GM23338 (cell line): ENCODE results near the gene KIAA1549. TPM values are rescaled to one million over a fixed set of nuclear protein-coding genes. Genes with fewer than 3 reads are reported as not detected.

Experiments used
- ATAC-seq: fragments of 200-7000 bp; cut with Tn5 transposase; 3 replicates; pipeline ENCODE4 v1.9.1; 2020
- DNase-seq: peaks from one replicate; pipeline ENCODE4 v3.0.0-alpha.2; 2015; ENCODE audit warnings: low spot score
- H2AFZ ChIP-seq: fragments of 200-600 bp; sonication (generic); 2 replicates; pipeline ENCODE4 v1.8.0; 2016; ENCODE audit warnings: antibody characterized with exemption, mild to moderate bottlenecking, moderate library complexity
- H3F3A ChIP-seq: fragments of 200-600 bp; sonication (generic); replicated peaks from 2 replicates; pipeline ENCODE4 v1.8.0; 2017; ENCODE audit warnings: antibody characterized with exemption, mixed run types, low read depth
- H3K27ac ChIP-seq: fragments of 200-600 bp; sonication (generic); 2 replicates; pipeline ENCODE4 v1.6.1; 2016; ENCODE audit warnings: low read depth
- H3K27me3 ChIP-seq: fragments of 200-600 bp; sonication (generic); 2 replicates; pipeline ENCODE4 v1.8.0; 2016; ENCODE audit warnings: mild to moderate bottlenecking, mixed run types, moderate library complexity; ENCODE audit not compliant: insufficient read depth
- H3K36me3 ChIP-seq: fragments of 200-600 bp; sonication (generic); 2 replicates; pipeline ENCODE4 v1.8.0; 2016; ENCODE audit warnings: mild to moderate bottlenecking; ENCODE audit not compliant: insufficient read depth
- H3K4me1 ChIP-seq: fragments of 200-600 bp; sonication (generic); 2 replicates; pipeline ENCODE4 v1.8.0; 2016; ENCODE audit warnings: mild to moderate bottlenecking, moderate library complexity; ENCODE audit not compliant: insufficient read depth
- H3K4me2 ChIP-seq: fragments of 200-600 bp; sonication (generic); 2 replicates; pipeline ENCODE4 v1.7.1; 2017; ENCODE audit warnings: mixed run types
- H3K4me3 ChIP-seq: fragments of 200-600 bp; sonication (generic); 2 replicates; pipeline ENCODE4 v1.6.1; 2016; ENCODE audit warnings: mixed run types
- H3K79me2 ChIP-seq: fragments of 200-600 bp; sonication (generic); replicated peaks from 2 replicates; pipeline ENCODE4 v1.8.0; 2017; ENCODE audit warnings: mild to moderate bottlenecking; ENCODE audit not compliant: insufficient read depth
- H3K9me2 ChIP-seq: fragments of 200-600 bp; sonication (generic); 2 replicates; pipeline ENCODE4 v1.8.0; 2017; ENCODE audit not compliant: insufficient read depth
- H4K20me1 ChIP-seq: fragments of 200-600 bp; sonication (generic); replicated peaks from 2 replicates; pipeline ENCODE4 v1.8.0; 2017; ENCODE audit warnings: mild to moderate bottlenecking; ENCODE audit not compliant: insufficient read depth
- H3K27ac Mint-ChIP-seq: 2 replicates; pipeline ENCODE4 v1.8.0; 2020; ENCODE audit warnings: inconsistent platforms, mild to moderate bottlenecking, moderate library complexity, mixed read lengths
- H3K27me3 Mint-ChIP-seq: 3 replicates; pipeline ENCODE4 v1.8.0; 2022; ENCODE audit warnings: low read depth, mild to moderate bottlenecking, moderate library complexity, mixed read lengths, inconsistent platforms; ENCODE audit not compliant: insufficient read depth, poor library complexity
- H3K36me3 Mint-ChIP-seq: 3 replicates; pipeline ENCODE4 v1.8.0; 2021; ENCODE audit warnings: low read depth, mild to moderate bottlenecking, inconsistent platforms, moderate library complexity, mixed read lengths
- H3K4me1 Mint-ChIP-seq: 3 replicates; pipeline ENCODE4 v1.8.0; 2020; ENCODE audit warnings: mild to moderate bottlenecking, inconsistent platforms, mixed read lengths
- H3K4me3 Mint-ChIP-seq: 3 replicates; pipeline ENCODE4 v1.8.0; 2021; ENCODE audit warnings: moderate library complexity, mild to moderate bottlenecking, inconsistent platforms, mixed read lengths
- H3K9me3 Mint-ChIP-seq: 3 replicates; pipeline ENCODE4 v1.8.0; 2020; ENCODE audit warnings: moderate library complexity, mild to moderate bottlenecking, inconsistent platforms, mixed read lengths
- EZH2 ChIP-seq: fragments of 200-600 bp; sonication (generic); IDR thresholded peaks from one replicate; pipeline ENCODE4 v1.8.0; 2017; ENCODE audit warnings: antibody characterized with exemption, mild to moderate bottlenecking, low read depth; ENCODE audit not compliant: unreplicated experiment
- EZH2phosphoT487 ChIP-seq: fragments of 200-600 bp; sonication (generic); IDR thresholded peaks from one replicate; pipeline ENCODE4 v1.8.1; 2018; ENCODE audit warnings: antibody characterized with exemption; ENCODE audit not compliant: unreplicated experiment
- JUNB ChIP-seq: IDR thresholded peaks from one replicate; pipeline ENCODE4 v1.6.1; 2016; ENCODE audit warnings: antibody characterized with exemption; ENCODE audit not compliant: unreplicated experiment
- POLR2AphosphoS5 ChIP-seq: IDR thresholded peaks from 2 replicates; pipeline ENCODE4 v1.6.1; 2016; ENCODE audit warnings: antibody characterized with exemption, low read depth
- STAT1 ChIP-seq: IDR thresholded peaks from one replicate; pipeline ENCODE4 v1.6.1; 2016; ENCODE audit warnings: antibody characterized with exemption; ENCODE audit not compliant: unreplicated experiment
- ZNF114 ChIP-seq: fragments of 250-450 bp; sonication (Bioruptor Pico); IDR thresholded peaks from 2 replicates; pipeline ENCODE4 v1.5.0; 2020; ENCODE audit warnings: mild to moderate bottlenecking, moderate library complexity
- polyA plus RNA-seq: library from polyadenylated mRNA; unstranded; fragments of >200 nt; fragmentation: Nextera tagmentation; extraction: Ambion mirVana; gene quantifications from 2 replicates; pipeline ENCODE4 v1.2.1, GENCODE V29; 2016
- total RNA-seq: library from RNA; depleted of rRNA; stranded (reverse); fragments of >200 nt; shearing (Covaris generic); gene quantifications from 2 replicates; pipeline ENCODE4 v1.2.3, GENCODE V29; 2014
- TF ChIP-seq, protein P1 (sequence below), 2 experiments: fragments of 200-600 bp in 1 of 2; sonication (generic) in 1 of 2; conservative IDR thresholded peaks; 2 replicates each; pipeline versions ENCODE4 v1.5.1 to v1.6.1; 2016 to 2017; ENCODE audit warnings: antibody characterized with exemption in 2 of 2, low read depth in 2 of 2, mild to moderate bottlenecking in 2 of 2, moderate library complexity in 1 of 2
- TF ChIP-seq, protein P2 (sequence below): IDR thresholded peaks from 2 replicates; pipeline ENCODE4 v1.6.1; 2016; ENCODE audit warnings: antibody characterized with exemption
- TF ChIP-seq, protein P3 (sequence below): IDR thresholded peaks from one replicate; pipeline ENCODE4 v1.6.1; 2018; ENCODE audit warnings: antibody characterized with exemption; ENCODE audit not compliant: unreplicated experiment

The KIAA1549 gene
- total and polyA plus RNA-seq, 2 experiments from 2014 or later, result 3.6 to 13.5 TPM

DNA sequence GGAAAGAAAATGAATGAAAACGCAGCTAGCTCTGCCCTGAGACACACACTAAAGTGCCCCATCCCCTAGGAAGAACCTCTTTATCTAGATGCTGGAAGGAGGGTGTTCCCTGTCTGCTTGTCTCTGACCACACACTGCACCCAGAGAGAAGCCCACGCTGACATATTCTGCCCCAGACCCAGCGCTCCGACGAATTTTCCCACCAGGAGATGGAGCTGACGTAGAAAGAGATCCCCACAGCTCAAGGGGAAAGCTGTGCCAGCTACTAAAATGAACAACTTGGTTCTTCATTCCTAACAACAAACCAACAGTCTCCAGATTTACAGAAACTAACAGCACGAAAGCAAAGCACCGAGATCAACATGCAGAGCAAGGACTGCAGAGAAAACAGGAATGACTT lies 73.3 kb downstream of the KIAA1549 start:
- H3K27me3 Mint-ChIP-seq, result peaks cover 2% of the 10 kb centered on the region
- Histone ChIP-seq H3K79me2 (0 out of 2 replicates have a peak, but pooled peaks cover 2% of the 10 kb centered on the region), H3K27ac (peak overlapping the region; percentile 47; the same call in 1 of the 2 replicates), H3F3A (no peaks in the 10 kb centered on the region), H3K4me1 (no peaks in the 10 kb centered on the region), H3K4me3 (no peak overlapping the region), H3K9me2 (no peaks in the 10 kb centered on the region), H2AFZ (no peak overlapping the region), H3K27me3 (no peaks in the 10 kb centered on the region), H3K36me3 (peaks cover 7% of the 10 kb centered on the region; the same call in 1 of the 2 replicates), H3K4me2 (no peak overlapping the region), H4K20me1 (peaks cover 8% of the 10 kb centered on the region)
- ATAC-seq, result peak; percentile 83
- no peak for TF ChIP-seq JUNB
- TF ChIP-seq, protein P1, sequence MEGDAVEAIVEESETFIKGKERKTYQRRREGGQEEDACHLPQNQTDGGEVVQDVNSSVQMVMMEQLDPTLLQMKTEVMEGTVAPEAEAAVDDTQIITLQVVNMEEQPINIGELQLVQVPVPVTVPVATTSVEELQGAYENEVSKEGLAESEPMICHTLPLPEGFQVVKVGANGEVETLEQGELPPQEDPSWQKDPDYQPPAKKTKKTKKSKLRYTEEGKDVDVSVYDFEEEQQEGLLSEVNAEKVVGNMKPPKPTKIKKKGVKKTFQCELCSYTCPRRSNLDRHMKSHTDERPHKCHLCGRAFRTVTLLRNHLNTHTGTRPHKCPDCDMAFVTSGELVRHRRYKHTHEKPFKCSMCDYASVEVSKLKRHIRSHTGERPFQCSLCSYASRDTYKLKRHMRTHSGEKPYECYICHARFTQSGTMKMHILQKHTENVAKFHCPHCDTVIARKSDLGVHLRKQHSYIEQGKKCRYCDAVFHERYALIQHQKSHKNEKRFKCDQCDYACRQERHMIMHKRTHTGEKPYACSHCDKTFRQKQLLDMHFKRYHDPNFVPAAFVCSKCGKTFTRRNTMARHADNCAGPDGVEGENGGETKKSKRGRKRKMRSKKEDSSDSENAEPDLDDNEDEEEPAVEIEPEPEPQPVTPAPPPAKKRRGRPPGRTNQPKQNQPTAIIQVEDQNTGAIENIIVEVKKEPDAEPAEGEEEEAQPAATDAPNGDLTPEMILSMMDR (conservative IDR thresholded peaks at IDR 0.05; ENCODE audit: low read depth in 2 of 2), result peak; percentile 19 to 43
- TF ChIP-seq, protein P2, sequence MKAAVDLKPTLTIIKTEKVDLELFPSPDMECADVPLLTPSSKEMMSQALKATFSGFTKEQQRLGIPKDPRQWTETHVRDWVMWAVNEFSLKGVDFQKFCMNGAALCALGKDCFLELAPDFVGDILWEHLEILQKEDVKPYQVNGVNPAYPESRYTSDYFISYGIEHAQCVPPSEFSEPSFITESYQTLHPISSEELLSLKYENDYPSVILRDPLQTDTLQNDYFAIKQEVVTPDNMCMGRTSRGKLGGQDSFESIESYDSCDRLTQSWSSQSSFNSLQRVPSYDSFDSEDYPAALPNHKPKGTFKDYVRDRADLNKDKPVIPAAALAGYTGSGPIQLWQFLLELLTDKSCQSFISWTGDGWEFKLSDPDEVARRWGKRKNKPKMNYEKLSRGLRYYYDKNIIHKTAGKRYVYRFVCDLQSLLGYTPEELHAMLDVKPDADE, result no peak
- TF ChIP-seq, protein P3, sequence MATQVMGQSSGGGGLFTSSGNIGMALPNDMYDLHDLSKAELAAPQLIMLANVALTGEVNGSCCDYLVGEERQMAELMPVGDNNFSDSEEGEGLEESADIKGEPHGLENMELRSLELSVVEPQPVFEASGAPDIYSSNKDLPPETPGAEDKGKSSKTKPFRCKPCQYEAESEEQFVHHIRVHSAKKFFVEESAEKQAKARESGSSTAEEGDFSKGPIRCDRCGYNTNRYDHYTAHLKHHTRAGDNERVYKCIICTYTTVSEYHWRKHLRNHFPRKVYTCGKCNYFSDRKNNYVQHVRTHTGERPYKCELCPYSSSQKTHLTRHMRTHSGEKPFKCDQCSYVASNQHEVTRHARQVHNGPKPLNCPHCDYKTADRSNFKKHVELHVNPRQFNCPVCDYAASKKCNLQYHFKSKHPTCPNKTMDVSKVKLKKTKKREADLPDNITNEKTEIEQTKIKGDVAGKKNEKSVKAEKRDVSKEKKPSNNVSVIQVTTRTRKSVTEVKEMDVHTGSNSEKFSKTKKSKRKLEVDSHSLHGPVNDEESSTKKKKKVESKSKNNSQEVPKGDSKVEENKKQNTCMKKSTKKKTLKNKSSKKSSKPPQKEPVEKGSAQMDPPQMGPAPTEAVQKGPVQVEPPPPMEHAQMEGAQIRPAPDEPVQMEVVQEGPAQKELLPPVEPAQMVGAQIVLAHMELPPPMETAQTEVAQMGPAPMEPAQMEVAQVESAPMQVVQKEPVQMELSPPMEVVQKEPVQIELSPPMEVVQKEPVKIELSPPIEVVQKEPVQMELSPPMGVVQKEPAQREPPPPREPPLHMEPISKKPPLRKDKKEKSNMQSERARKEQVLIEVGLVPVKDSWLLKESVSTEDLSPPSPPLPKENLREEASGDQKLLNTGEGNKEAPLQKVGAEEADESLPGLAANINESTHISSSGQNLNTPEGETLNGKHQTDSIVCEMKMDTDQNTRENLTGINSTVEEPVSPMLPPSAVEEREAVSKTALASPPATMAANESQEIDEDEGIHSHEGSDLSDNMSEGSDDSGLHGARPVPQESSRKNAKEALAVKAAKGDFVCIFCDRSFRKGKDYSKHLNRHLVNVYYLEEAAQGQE, result no peak
- peaks cover 41% of the 10 kb centered on the region for H3K36me3 Mint-ChIP-seq
- peaks cover 7% of the 10 kb centered on the region for H3K4me1 Mint-ChIP-seq
- H3K27ac Mint-ChIP-seq, result peak overlapping the region; percentile 33
- H3K9me3 Mint-ChIP-seq, result peaks cover 2% of the 10 kb centered on the region; the same call in 1 of the 3 replicates
- H3K4me3 Mint-ChIP-seq, result no peak overlapping the region
- DNase-seq, result peak; percentile 23

DNA sequence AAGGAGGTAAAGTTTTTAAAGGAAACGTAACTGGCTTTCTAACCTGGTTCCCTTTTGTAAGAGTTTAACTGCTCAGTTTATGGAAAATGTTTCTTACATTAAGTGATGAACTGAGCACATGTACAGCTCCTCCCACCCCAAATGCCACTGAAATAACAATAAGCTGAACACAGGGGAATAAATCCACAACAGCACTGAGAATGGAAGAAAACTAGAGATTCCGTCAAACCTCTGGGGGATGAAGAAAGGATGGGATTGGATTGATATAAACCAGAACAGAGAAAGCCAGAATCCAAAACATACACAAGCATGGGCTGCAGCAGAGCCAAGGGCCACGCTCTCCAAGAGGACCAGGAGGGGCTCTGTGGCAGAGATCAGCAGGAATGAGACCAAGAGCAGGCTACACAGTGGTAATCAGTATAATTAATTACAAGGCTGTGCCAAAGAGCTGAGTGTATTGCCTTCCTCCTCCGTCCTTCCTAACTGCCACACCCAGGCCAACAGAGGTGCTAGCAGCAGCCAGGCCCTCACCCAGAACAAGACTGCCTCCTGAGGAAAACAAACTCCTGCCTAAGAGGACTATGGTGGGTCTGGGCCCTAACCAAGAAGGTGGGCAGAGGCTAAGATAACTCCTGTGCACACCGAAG lies 73.9 kb downstream of the KIAA1549 start:
- no peak overlapping the region for H2AFZ ChIP-seq
- Mint-ChIP-seq H3K36me3 (peaks cover 42% of the 10 kb centered on the region), H3K4me1 (peaks cover 9% of the 10 kb centered on the region), H3K27ac (no peak overlapping the region), H3K9me3 (no peaks in the 10 kb centered on the region), H3K4me3 (no peak overlapping the region), H3K27me3 (peaks cover 2% of the 10 kb centered on the region)
- H3K79me2 ChIP-seq, result no peaks in the 10 kb centered on the region
- DNase-seq, result no peak
- H3K4me3 ChIP-seq, result no peak overlapping the region
- H3K4me2 ChIP-seq, result no peak overlapping the region
- H3K27ac ChIP-seq, result no peak overlapping the region
- peaks cover 7% of the 10 kb centered on the region; the same call in 1 of the 2 replicates for H3K36me3 ChIP-seq
- ATAC-seq, result no peak; the same call in 1 of the 3 replicates
- H4K20me1 ChIP-seq, result peaks cover 8% of the 10 kb centered on the region
- no peaks in the 10 kb centered on the region for H3K9me2 ChIP-seq
- no peaks in the 10 kb centered on the region for H3F3A ChIP-seq
- H3K27me3 ChIP-seq, result no peaks in the 10 kb centered on the region
- H3K4me1 ChIP-seq, result no peaks in the 10 kb centered on the region
- TF ChIP-seq, protein P3, result no peak
- TF ChIP-seq EZH2phosphoT487 (no peak), EZH2 (no peak), STAT1 (no peak), ZNF114 (CRISPR knock-in tag) (no peak), POLR2AphosphoS5 (no peak)
- TF ChIP-seq, protein P1 (conservative IDR thresholded peaks at IDR 0.05; ENCODE audit: low read depth in 2 of 2), result no peak
